Endothelial cell (in vitro differentiated cells): ENCODE measurements around the gene ZHX3. TPM values are rescaled to one million over a fixed set of nuclear protein-coding genes. Genes with fewer than 3 reads are reported as not detected.
"Not testable (repeated sequence)": the region's sequence is repeated elsewhere in the genome, so short reads cannot be mapped to it uniquely, and the experiment has no call there.

Experiments
- DNase-seq: peaks from one replicate; pipeline ENCODE4 v3.0.0; 2021; ENCODE audit warnings: low spot score
- H3K27ac Mint-ChIP-seq: one replicate; pipeline ENCODE4 v1.8.0; 2021; ENCODE audit warnings: mixed read lengths, inconsistent platforms; ENCODE audit not compliant: unreplicated experiment
- H3K27me3 Mint-ChIP-seq: one replicate; pipeline ENCODE4 v1.8.0; 2021; ENCODE audit warnings: mild to moderate bottlenecking, moderate library complexity, mixed read lengths, inconsistent platforms; ENCODE audit not compliant: unreplicated experiment
- H3K36me3 Mint-ChIP-seq: one replicate; pipeline ENCODE4 v1.8.0; 2021; ENCODE audit warnings: mild to moderate bottlenecking, low read depth, mixed read lengths, inconsistent platforms; ENCODE audit not compliant: unreplicated experiment
- H3K4me1 Mint-ChIP-seq: one replicate; pipeline ENCODE4 v1.8.0; 2021; ENCODE audit warnings: mild to moderate bottlenecking, mixed read lengths, inconsistent platforms; ENCODE audit not compliant: unreplicated experiment
- H3K4me3 Mint-ChIP-seq: one replicate; pipeline ENCODE4 v1.8.0; 2021; ENCODE audit warnings: mild to moderate bottlenecking, mixed read lengths, inconsistent platforms; ENCODE audit not compliant: unreplicated experiment
- H3K9me3 Mint-ChIP-seq: one replicate; pipeline ENCODE4 v1.8.0; 2021; ENCODE audit warnings: mixed read lengths, inconsistent platforms; ENCODE audit not compliant: unreplicated experiment
- total RNA-seq: library from RNA; stranded (reverse); fragmentation: NEBNext Ultra II Directional; extraction: Animal tissue kit (Norgen Biotek cat#: 25700); gene quantifications from one replicate; pipeline ENCODE4 v1.2.1, GENCODE V29; 2021; ENCODE audit not compliant: unreplicated experiment
- TF ChIP-seq, protein P1 (sequence below): fragments of 200-600 bp; sonication (generic); IDR thresholded peaks from one replicate; pipeline ENCODE4 v1.5.0; 2021; ENCODE audit warnings: antibody characterized with exemption; ENCODE audit not compliant: unreplicated experiment

ZHX3 gene
- total RNA-seq, 1 donor from 2014 or later: 20.9 TPM

GRCh38 chr20:41247523-41248367 lies 69.8 kb downstream of the ZHX3 start:
- TF ChIP-seq, protein P1, sequence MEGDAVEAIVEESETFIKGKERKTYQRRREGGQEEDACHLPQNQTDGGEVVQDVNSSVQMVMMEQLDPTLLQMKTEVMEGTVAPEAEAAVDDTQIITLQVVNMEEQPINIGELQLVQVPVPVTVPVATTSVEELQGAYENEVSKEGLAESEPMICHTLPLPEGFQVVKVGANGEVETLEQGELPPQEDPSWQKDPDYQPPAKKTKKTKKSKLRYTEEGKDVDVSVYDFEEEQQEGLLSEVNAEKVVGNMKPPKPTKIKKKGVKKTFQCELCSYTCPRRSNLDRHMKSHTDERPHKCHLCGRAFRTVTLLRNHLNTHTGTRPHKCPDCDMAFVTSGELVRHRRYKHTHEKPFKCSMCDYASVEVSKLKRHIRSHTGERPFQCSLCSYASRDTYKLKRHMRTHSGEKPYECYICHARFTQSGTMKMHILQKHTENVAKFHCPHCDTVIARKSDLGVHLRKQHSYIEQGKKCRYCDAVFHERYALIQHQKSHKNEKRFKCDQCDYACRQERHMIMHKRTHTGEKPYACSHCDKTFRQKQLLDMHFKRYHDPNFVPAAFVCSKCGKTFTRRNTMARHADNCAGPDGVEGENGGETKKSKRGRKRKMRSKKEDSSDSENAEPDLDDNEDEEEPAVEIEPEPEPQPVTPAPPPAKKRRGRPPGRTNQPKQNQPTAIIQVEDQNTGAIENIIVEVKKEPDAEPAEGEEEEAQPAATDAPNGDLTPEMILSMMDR: no peak
- Mint-ChIP-seq H3K4me3 (no peak overlapping the region), H3K4me1 (no peaks in the 10 kb centered on the region), H3K9me3 (no peaks in the 10 kb centered on the region), H3K27me3 (peaks cover 4% of the 10 kb centered on the region), H3K36me3 (no peaks in the 10 kb centered on the region), H3K27ac (no peak overlapping the region)
- no peak for DNase-seq

- Mint-ChIP-seq H3K27ac (no peak overlapping the region), H3K36me3 (no peaks in the 10 kb centered on the region), H3K4me3 (no peak overlapping the region), H3K4me1 (no peaks in the 10 kb centered on the region), H3K9me3 (no peaks in the 10 kb centered on the region), H3K27me3 (peaks cover 4% of the 10 kb centered on the region)
- TF ChIP-seq, protein P1: no peak
- DNase-seq: no peak
These were observed 72.3 kb downstream of the ZHX3 start for GRCh38 chr20:41245086-41245707.

GRCh38 chr20:41242807-41243206 lies 74.7 kb downstream of the ZHX3 start:
- no peaks in the 10 kb centered on the region for H3K4me1 Mint-ChIP-seq
- H3K9me3 Mint-ChIP-seq: no peaks in the 10 kb centered on the region
- no peaks in the 10 kb centered on the region for H3K36me3 Mint-ChIP-seq
- TF ChIP-seq, protein P1: no peak
- no peak overlapping the region for H3K27ac Mint-ChIP-seq
- no peak for DNase-seq
- peaks cover 4% of the 10 kb centered on the region for H3K27me3 Mint-ChIP-seq
- no peak overlapping the region for H3K4me3 Mint-ChIP-seq

GRCh38 chr20:41242352-41242751 lies 75.2 kb downstream of the ZHX3 start:
- no peak for DNase-seq
- H3K4me3 Mint-ChIP-seq: no peak overlapping the region
- H3K9me3 Mint-ChIP-seq: no peaks in the 10 kb centered on the region
- H3K4me1 Mint-ChIP-seq: no peaks in the 10 kb centered on the region
- TF ChIP-seq, protein P1: no peak
- H3K36me3 Mint-ChIP-seq: no peaks in the 10 kb centered on the region
- H3K27ac Mint-ChIP-seq: no peak overlapping the region
- H3K27me3 Mint-ChIP-seq: peaks cover 2% of the 10 kb centered on the region

- H3K27me3 Mint-ChIP-seq, H3K9me3 Mint-ChIP-seq, DNase-seq, H3K4me1 Mint-ChIP-seq, H3K27ac Mint-ChIP-seq, H3K4me3 Mint-ChIP-seq, H3K36me3 Mint-ChIP-seq: not testable (repeated sequence)
These were observed 80.3 kb downstream of the ZHX3 start for GRCh38 chr20:41237233-41237632.

DNA sequence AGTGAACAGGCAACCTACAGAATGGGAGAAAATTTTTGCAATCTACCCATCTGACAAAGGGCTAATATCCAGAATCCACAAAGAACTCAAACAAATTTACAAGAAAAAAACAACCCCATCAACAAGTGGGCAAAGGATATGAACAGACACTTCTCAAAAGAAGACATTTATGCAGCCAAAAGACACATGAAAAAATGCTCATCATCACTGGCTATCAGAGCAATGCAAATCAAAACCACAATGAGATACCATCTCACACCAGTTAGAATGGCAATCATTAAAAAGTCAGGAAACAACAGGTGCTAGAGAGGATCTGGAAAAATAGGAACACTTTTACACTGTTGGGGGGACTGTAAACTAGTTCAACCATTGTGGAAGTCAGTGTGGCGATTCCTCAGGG lies 80.7 kb downstream of the ZHX3 start:
- H3K9me3 Mint-ChIP-seq, H3K4me3 Mint-ChIP-seq, H3K36me3 Mint-ChIP-seq, H3K27me3 Mint-ChIP-seq, H3K4me1 Mint-ChIP-seq, H3K27ac Mint-ChIP-seq, DNase-seq: not testable (repeated sequence)
